HepG2 (cell line): ENCODE data around the gene NRL. TPM values are rescaled to one million over a fixed set of nuclear protein-coding genes. Genes with fewer than 3 reads are reported as not detected.

ENCODE experiments used
- GATA4 ChIP-seq: sonication (generic); IDR thresholded peaks from 2 replicates; pipeline ENCODE4 v1.6.1; 2016; ENCODE audit warnings: antibody characterized with exemption, low read depth, borderline replicate concordance
- GATAD1 ChIP-seq: IDR thresholded peaks from 2 replicates; pipeline ENCODE4 v1.6.1; 2016; ENCODE audit warnings: missing genetic modification reagents, missing compliant biosample characterization
- GLI4 ChIP-seq: sonication (generic); formaldehyde crosslinking; IDR thresholded peaks from 2 replicates; pipeline ENCODE4 v1.5.1; 2020; ENCODE audit warnings: missing genetic modification reagents, mild to moderate bottlenecking, moderate library complexity, borderline replicate concordance
- HMG20B ChIP-seq: conservative IDR thresholded peaks from 2 replicates; pipeline ENCODE4 v1.6.1; 2016; ENCODE audit warnings: missing genetic modification reagents, missing compliant biosample characterization
- HNRNPL ChIP-seq: fragments of 200-400 bp; formaldehyde crosslinking; IDR thresholded peaks from 2 replicates; pipeline ENCODE4 v1.6.1; 2017; ENCODE audit warnings: mild to moderate bottlenecking, low read depth, low read length
- KDM6A ChIP-seq: IDR thresholded peaks from 2 replicates; pipeline ENCODE4 v1.6.1; 2016; ENCODE audit warnings: low read depth
- PRDM10 ChIP-seq: sonication (generic); formaldehyde crosslinking; IDR thresholded peaks from 2 replicates; pipeline ENCODE4 v1.4.0; 2020; ENCODE audit warnings: low read depth, missing genetic modification reagents
- SIN3B ChIP-seq: fragments of 150-350 bp; IDR thresholded peaks from 2 replicates; pipeline ENCODE4 v1.6.1; 2014; ENCODE audit warnings: low read length
- SKI ChIP-seq: fragments of 450-650 bp; IDR thresholded peaks from one replicate; pipeline ENCODE4 v1.6.1; 2018; ENCODE audit warnings: mild to moderate bottlenecking; ENCODE audit not compliant: partially characterized antibody
- ZBTB8A ChIP-seq: sonication (generic); formaldehyde crosslinking; IDR thresholded peaks from 2 replicates; pipeline ENCODE4 v1.4.0; 2020; ENCODE audit warnings: mild to moderate bottlenecking, low read depth, missing genetic modification reagents, borderline replicate concordance
- ZFP36L2 ChIP-seq: sonication (generic); formaldehyde crosslinking; IDR thresholded peaks from 2 replicates; pipeline ENCODE4 v1.4.0; 2020; ENCODE audit warnings: missing genetic modification reagents
- ZHX2 ChIP-seq, 2 experiments: sonication (generic) in 1 of 2; formaldehyde crosslinking in 1 of 2; IDR thresholded peaks; 2 replicates each; pipeline versions ENCODE4 v1.6.1 to v1.9.0; 2014 to 2022; ENCODE audit warnings: antibody characterized with exemption in 1 of 2, borderline replicate concordance in 1 of 2, inconsistent platforms in 1 of 2, low read depth in 1 of 2, missing genetic modification reagents in 1 of 2
- ZNF207 ChIP-seq: fragments of 450-650 bp; IDR thresholded peaks from 2 replicates; pipeline ENCODE4 v1.6.1; 2016; ENCODE audit warnings: antibody characterized with exemption, borderline replicate concordance
- ZNF468 ChIP-seq: sonication (generic); formaldehyde crosslinking; IDR thresholded peaks from 2 replicates; pipeline ENCODE4 v1.8.0; 2022; ENCODE audit warnings: mild to moderate bottlenecking, moderate library complexity, missing genetic modification reagents
- ZNF775 ChIP-seq: sonication (generic); formaldehyde crosslinking; IDR thresholded peaks from 2 replicates; pipeline ENCODE4 v1.4.0; 2020; ENCODE audit warnings: missing genetic modification reagents, mild to moderate bottlenecking, moderate library complexity, borderline replicate concordance
- ZNF781 ChIP-seq: sonication (generic); formaldehyde crosslinking; IDR thresholded peaks from 2 replicates; pipeline ENCODE4 v1.5.1; 2020; ENCODE audit warnings: borderline replicate concordance, mild to moderate bottlenecking, missing genetic modification reagents; ENCODE audit errors: not compliant biosample characterization
- polyA plus RNA-seq, 8 experiments: library from polyadenylated mRNA; depleted of rRNA in 3 of 8; stranded (reverse) in 7 of 8; unstranded in 1 of 8; fragments of >200 nt; fragmentation: Illumina TruSeq in 4 of 8; extraction: Trizol in 4 of 8; gene quantifications; 2 replicates each; pipeline versions ENCODE4 v1.2.1 to v1.2.3, GENCODE V29; 2011 to 2016; ENCODE audit warnings: low read depth in 4 of 8, missing spikeins in 1 of 8, mixed read lengths in 1 of 8; ENCODE audit not compliant: insufficient read depth in 1 of 8
- total RNA-seq, 5 experiments: library from RNA; depleted of rRNA; stranded (reverse); fragments of >200 nt; fragmentation: Illumina TruSeq; extraction: Trizol; gene quantifications; 2 replicates each; pipeline ENCODE4 v1.2.3, GENCODE V29; 2016; ENCODE audit warnings: low read depth in 1 of 5
- TF ChIP-seq, protein P1 (sequence below): sonication (generic); formaldehyde crosslinking; IDR thresholded peaks from 2 replicates; pipeline ENCODE4 v1.9.0; 2022; ENCODE audit warnings: low read depth, missing genetic modification reagents

The NRL gene
- total and polyA plus RNA-seq, 2 of the 13 experiments (the other 11 are each of a cell fraction or from before 2014, with no cell fraction given) = 2.5 to 4.7 TPM

GRCh38 chr14:24096545-24097181 lies 18.1 kb downstream of the NRL start (continued):
- no peak for TF ChIP-seq HMG20B (CRISPR knock-in tag)
- no peak for TF ChIP-seq GLI4 (CRISPR knock-in tag)
- TF ChIP-seq ZFP36L2 (CRISPR knock-in tag) = no peak
- TF ChIP-seq ZNF781 (CRISPR knock-in tag) = peak; percentile 60
- 0 out of 2 replicates have a peak, but pooled peaks have one; percentile 51 for TF ChIP-seq HNRNPL
- no peak for TF ChIP-seq KDM6A (CRISPR knock-in tag)
- TF ChIP-seq ZNF468 (CRISPR knock-in tag) = no peak
- TF ChIP-seq PRDM10 = no peak
- TF ChIP-seq SKI = no peak
- TF ChIP-seq, protein P1, sequence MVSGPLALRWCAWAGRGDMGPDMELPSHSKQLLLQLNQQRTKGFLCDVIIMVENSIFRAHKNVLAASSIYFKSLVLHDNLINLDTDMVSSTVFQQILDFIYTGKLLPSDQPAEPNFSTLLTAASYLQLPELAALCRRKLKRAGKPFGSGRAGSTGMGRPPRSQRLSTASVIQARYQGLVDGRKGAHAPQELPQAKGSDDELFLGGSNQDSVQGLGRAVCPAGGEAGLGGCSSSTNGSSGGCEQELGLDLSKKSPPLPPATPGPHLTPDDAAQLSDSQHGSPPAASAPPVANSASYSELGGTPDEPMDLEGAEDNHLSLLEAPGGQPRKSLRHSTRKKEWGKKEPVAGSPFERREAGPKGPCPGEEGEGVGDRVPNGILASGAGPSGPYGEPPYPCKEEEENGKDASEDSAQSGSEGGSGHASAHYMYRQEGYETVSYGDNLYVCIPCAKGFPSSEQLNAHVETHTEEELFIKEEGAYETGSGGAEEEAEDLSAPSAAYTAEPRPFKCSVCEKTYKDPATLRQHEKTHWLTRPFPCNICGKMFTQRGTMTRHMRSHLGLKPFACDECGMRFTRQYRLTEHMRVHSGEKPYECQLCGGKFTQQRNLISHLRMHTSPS = no peak
- TF ChIP-seq ZHX2 (IDR thresholded peaks at IDR 0.05; ENCODE audit: low read depth) = no peak
- TF ChIP-seq ZHX2 (CRISPR knock-in tag; IDR thresholded peaks at IDR 0.05; ENCODE audit: borderline replicate concordance) = no peak
- no peak for TF ChIP-seq SIN3B
- TF ChIP-seq GATA4 = no peak
- no peak; the same call in 1 of the 2 replicates for TF ChIP-seq ZBTB8A (CRISPR knock-in tag)
- peak; percentile 21; the same call in 1 of the 2 replicates for TF ChIP-seq GATAD1 (CRISPR knock-in tag)
- TF ChIP-seq ZNF775 = no peak
- no peak for TF ChIP-seq ZNF207
